GM20431 (cell line): ENCODE data around the gene PAX4.
"Not testable (repeated sequence)": the region's sequence is repeated elsewhere in the genome, so short reads cannot be mapped to it uniquely, and the experiment has no call there.

ENCODE experiments used
- in situ Hi-C: fragments of 300-500 bp; cut with MseI, MboI; formaldehyde crosslinking; loops from one replicate; pipeline ENCODE4 v1.15.0; 2020; ENCODE audit warnings: low sequenced_read_pairs; ENCODE audit not compliant: unreplicated experiment

PAX4 gene

DNA sequence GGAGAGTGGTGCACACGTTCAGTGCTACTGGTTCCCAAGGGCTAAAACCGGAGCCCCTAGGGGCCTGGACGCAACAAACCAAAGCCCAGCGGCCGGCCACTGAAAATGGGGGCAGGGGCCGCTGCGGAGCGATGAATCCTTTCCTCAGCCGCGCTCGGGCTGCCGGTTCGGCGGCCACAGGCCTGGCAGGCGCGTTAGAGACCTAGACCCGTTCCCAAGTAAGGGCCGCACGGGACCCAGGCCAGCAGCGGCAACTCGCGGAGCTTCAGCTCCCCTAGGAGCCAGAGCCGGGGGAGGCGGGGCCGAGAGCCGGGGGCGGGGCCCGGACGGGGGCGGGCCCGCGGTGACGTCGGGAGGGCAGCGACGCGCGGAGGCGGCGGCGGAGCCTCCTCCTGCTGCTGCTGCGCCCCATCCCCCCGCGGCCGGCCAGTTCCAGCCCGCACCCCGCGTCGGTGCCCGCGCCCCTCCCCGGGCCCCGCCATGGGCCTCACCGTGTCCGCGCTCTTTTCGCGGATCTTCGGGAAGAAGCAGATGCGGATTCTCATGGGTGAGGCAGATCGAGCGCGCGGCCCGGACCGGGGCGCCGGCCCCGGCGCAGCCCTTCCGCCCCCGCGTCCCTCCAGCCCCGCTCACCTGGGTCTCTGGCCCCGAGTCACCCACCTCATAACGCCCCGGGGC, 29.8 kb downstream of the PAX4 start, which contains the start of gene ARF5:
Gene ARF5, plus strand, starts transcription at position 393 of the 678 bp plus-strand sequence. Its CDS starts 88 bp downstream, at position 481.
- in situ Hi-C loops = no loop called here

DNA sequence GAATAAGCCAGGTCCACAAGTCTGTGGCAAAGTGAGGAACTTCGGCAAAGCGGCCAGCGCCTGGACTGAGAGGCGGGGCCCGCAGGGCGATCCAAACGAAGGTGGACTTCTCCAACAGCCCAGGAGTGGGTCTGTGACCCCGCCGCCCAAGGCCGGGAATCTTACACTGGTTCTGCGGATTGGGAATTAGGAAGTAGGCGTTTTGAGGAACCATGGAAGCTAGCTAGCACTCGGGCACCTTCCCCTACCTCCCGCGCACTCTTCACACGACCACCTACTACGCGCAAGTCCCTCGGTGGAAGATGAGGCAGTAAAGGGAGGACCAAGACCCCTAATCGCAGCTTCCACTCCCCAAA, 30.3 kb downstream of the PAX4 start:
- in situ Hi-C loops = no loop called here

GRCh38 chr7:127586346-127586745, 31.6 kb downstream of the PAX4 start:
- in situ Hi-C loops = no loop called here

DNA sequence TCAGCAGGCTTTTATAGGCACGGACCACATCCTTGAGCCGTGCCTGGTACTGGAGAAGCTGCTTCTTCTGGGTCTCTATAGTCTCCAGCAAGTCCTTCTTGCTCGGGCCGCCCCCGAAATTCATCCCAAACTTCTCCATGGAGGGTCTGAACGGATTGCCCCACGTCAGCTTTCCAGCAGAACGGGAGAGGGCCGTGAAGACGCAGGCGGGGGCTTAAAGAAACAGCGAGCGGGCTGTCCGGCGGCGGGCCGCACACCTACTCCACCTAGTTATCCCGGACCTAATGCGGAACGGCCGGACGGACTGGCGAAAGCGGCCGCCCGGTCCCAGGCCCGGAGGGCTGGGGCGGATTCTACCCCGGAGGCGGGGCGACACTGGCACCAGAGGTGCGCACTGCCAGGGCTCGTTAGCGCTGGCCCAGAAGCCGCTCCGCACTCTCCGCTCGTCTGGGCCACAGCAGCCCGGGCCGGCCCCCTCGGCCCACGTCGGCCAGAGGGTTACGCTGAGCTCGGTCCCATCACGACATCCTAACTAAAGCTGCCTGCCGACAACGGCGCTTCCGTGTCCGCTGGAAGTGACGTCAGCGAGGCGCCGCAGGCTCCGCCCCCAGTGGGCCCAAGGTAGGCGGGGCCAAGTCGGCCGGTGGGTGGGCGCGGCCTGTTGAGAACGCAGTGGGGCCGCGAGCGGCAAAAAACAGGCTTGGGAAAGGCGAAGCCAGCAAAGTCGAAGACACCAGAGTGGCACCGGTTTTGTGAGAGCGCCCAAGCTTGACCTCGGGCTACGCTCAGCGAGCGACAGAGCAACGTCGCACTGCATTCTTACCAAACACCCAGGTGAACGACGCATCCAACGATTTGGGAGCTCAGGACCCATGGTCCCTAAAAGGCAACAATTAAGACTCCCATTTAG, 32.6 kb downstream of the PAX4 start, which contains the start of gene GCC1:
Gene GCC1, minus strand, starts transcription at position 553 of the 910 bp plus-strand sequence. Its CDS starts 414 bp downstream, at position 139.
- in situ Hi-C loops = no loop called here

GRCh38 chr7:127584648-127585043, 33.3 kb downstream of the PAX4 start:
- in situ Hi-C loops = no loop called here

DNA sequence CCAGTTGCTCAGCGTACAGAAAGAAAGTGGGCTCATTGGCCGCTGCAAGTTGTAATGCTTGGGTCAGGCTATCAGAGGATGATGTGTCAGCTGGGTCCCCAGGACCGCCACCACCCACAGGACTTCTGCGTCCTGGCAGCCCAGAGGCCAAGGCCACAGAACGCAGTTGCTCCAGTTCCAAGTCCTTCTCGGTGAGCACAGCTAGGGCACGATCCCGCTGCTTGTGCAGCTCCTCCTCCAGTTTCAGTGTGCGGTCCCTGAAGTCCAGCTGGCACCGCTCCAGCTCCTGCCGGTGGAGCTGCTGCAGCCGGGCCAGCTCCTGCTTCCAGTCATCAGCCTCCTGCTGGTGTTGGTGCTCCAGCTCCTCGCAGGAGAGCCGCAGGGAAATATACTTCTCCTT, 35.6 kb downstream of the PAX4 start:
- in situ Hi-C loops = no loop called here

DNA sequence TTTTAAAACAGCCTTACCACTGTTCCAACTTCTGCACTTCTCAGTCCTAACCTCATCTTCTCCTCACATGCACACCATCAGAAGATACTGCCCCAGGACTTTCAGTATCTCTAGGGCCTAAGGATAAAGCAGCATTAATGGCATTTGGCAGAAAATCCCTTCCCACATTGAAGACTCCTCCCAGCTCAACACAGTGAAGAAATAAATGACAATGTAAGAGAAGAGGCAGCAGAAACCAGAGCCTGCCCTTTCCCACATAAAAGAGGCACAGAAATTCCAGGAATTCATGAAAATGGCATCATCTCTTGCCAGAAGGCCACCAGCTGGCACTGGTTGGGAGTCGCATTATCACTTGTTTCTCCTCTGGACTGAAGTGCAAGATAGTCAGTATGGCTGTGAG, 36.2 kb downstream of the PAX4 start:
- in situ Hi-C loops = no loop called here

DNA sequence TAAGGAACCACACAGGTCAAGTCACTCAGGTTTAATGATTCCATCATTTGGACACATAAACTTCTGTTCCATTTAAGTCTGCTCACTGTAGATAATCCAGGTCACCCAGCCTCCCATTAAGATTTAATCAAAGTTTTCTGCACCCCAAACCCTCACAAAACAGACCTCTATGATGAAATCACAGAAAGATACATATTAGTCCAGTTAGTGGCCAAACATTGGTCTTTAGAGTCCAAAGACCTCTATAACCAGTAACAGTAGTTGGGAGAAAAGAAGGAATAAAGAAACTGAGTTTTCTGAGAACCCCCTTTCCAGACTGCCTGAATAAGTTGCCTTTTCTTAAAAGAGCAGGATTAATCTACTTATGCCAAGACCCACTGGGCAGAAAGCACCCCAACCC, 37.3 kb downstream of the PAX4 start:
- in situ Hi-C loops = no loop called here

DNA sequence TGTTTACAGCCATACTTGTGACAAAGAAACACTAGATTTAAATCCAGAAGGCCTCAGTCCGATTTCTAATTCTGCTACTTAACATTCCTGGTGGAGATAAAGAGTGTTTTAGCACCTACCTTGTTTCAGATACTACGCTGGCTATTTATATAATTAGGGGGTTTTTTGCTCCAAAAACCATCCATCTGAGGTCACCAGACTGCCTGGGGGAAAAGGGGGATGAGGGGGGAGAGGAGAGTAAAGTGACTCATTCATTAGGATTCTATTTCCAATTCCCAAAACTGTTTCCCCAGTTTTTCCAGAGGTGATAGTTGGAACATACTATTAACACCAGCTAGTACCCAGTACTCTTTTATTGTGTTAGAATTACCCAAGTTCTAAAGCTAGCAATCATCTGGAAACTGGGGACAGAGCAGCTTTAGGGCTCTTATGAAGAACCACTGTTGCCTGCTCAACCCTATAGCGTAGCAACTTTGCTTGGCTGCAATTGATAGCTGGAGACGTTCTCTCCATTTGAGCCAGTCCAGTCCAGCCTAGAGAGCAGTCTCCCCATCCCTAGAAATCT, 39.1 kb downstream of the PAX4 start:
- in situ Hi-C loops = no loop called here

DNA sequence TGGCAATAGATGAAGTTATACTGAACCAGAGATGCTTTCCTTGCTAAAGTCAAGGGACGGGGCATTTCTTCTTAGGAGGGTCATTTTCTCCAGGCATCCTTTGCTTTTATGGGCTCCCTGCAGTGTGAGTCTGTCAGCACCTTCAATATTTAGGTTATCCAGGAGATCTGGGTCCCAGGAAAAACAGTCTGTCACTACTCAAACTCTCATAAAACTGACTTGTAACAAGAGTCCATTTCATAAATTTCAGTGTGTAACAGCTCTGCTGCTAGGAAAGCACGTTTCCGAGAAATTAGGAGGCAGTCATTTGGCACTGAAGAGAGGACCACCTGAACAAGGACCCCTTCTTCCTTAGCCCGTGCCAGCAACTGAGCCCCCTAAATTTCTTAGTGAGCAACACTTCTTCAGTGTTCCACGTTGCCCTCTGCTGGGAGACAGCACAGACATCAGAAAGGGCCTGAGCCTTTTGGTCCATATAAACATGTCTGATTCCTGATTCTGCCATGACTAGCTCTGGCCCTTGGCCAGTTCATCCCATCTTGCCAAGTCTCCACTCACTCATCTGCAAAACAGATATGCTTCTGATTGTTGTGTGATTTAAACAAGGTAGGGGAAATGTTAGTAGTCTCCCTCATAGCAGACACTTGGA, 39.8 kb downstream of the PAX4 start:
- in situ Hi-C loops = no loop called here

DNA sequence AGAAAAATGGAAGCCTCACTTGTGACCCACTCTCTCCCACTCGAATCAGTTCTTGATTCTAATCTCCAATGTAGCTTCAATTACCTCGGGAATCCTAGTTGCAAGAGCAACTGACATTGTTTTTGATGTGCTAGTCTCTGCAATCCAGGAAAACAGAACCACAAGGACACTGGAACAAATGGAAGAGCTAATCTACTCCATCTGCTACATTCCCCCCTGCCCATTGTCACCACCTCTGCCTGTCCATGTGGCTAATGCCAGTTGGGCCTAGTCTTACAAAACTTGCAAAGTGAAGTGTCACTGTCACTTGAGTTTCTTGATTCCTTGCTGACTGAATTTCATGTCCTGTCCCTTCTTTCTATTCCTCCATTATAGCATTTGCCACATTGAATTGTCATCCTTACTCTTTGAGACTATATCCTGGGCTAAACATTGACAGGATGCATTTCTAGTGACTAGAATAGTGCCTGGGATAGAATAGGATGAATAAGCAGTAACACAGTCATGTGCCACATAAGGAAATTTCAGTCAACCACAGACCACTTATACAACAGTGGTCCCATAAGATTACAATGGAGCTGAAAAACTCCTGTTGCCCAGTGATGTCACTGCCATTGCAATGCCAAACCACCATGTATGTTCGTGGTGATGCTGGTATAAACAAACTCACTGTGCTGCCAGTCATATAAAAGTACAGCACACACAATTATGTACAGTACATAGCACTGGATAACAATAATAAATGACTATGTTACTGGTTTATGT, 46.0 kb downstream of the PAX4 start:
- in situ Hi-C loops = no loop called here

GRCh38 chr7:127568034-127568433, 49.9 kb downstream of the PAX4 start:
- in situ Hi-C loops = not testable (repeated sequence)

- in situ Hi-C loops = no loop called here
Measured at GRCh38 chr7:127566242-127566641, 51.7 kb downstream of the PAX4 start.
